Measurements from ENCODE around the gene OR1B1. TPM values are rescaled to one million over a fixed set of nuclear protein-coding genes. Genes with fewer than 3 reads are reported as not detected.
"Not testable (repeated sequence)": the region's sequence is repeated elsewhere in the genome, so short reads cannot be mapped to it uniquely, and the experiment has no call there.

The OR1B1 gene
- total RNA-seq, 4 donors from 2014 or later: not detected

GRCh38 chr9:122606587-122606986 lies 50.8 kb downstream of the OR1B1 start:
- TF ChIP-seq EP300 (IDR thresholded peaks at IDR 0.05): no peak
- TF ChIP-seq POLR2AphosphoS5 (IDR thresholded peaks at IDR 0.05): no peak
- TF ChIP-seq CTCF (IDR thresholded peaks at IDR 0.05): no peak
- no peak for TF ChIP-seq POLR2A (IDR thresholded peaks at IDR 0.05; ENCODE audit: low read depth)
- WGBS: 75% methylated on average over 1 of the region's 1 CpG
- no peaks in the 10 kb centered on the region for H3K27me3 ChIP-seq
- H3K36me3 ChIP-seq: no peaks in the 10 kb centered on the region
- no peak overlapping the region for H3K4me3 ChIP-seq
- H3K27ac ChIP-seq (replicated peaks in 1 of 4): no peak overlapping the region
- no peak for DNase-seq (ENCODE audit: extremely low spot score)
- no peaks in the 10 kb centered on the region for H3K4me1 ChIP-seq
- intact Hi-C loops (cut with DNase I): no loop called here
- no peaks in the 10 kb centered on the region for H3K9me3 ChIP-seq

GRCh38 chr9:122605691-122606090 lies 51.7 kb downstream of the OR1B1 start:
- Histone ChIP-seq H3K36me3 (no peaks in the 10 kb centered on the region), H3K9me3 (no peaks in the 10 kb centered on the region), H3K4me1 (no peaks in the 10 kb centered on the region), H3K27ac (replicated peaks in 1 of 4) (no peak overlapping the region), H3K4me3 (no peak overlapping the region), H3K27me3 (no peaks in the 10 kb centered on the region)
- 56% methylated on average over 1 of the region's 1 CpG for WGBS
- no peak for TF ChIP-seq EP300 (IDR thresholded peaks at IDR 0.05)
- no peak for TF ChIP-seq POLR2AphosphoS5 (IDR thresholded peaks at IDR 0.05)
- no peak for TF ChIP-seq CTCF (IDR thresholded peaks at IDR 0.05)
- no peak for TF ChIP-seq POLR2A (IDR thresholded peaks at IDR 0.05; ENCODE audit: low read depth)
- intact Hi-C loops (cut with DNase I): no loop called here
- no peak for DNase-seq (ENCODE audit: extremely low spot score)

- H3K9me3 ChIP-seq; H3K27ac ChIP-seq (replicated peaks in 1 of 4); H3K4me1 ChIP-seq; H3K4me3 ChIP-seq; H3K36me3 ChIP-seq; DNase-seq (ENCODE audit: extremely low spot score); H3K27me3 ChIP-seq; intact Hi-C loops (cut with DNase I): not testable (repeated sequence)
- WGBS: 80% methylated on average over 8 of the region's 8 CpGs
Measured at GRCh38 chr9:122583284-122583683, 74.1 kb downstream of the OR1B1 start, which contains the start of gene OR1L8. OR1L8 (minus strand) TSS chr9:122583384; CDS start chr9:122568477, 14,907 bp downstream.

- Histone ChIP-seq H3K27me3 (no peaks in the 10 kb centered on the region), H3K27ac (replicated peaks in 1 of 4) (no peak overlapping the region), H3K9me3 (no peaks in the 10 kb centered on the region), H3K36me3 (no peaks in the 10 kb centered on the region), H3K4me3 (no peak overlapping the region), H3K4me1 (no peaks in the 10 kb centered on the region)
- WGBS: 80% methylated on average over 3 of the region's 3 CpGs
- no peak for TF ChIP-seq POLR2A (IDR thresholded peaks at IDR 0.05; ENCODE audit: low read depth)
- no peak for TF ChIP-seq EP300 (IDR thresholded peaks at IDR 0.05)
- intact Hi-C loops (cut with DNase I): no loop called here
- no peak for DNase-seq (ENCODE audit: extremely low spot score)
Measured at GRCh38 chr9:122580360-122580759, 77.1 kb downstream of the OR1B1 start.

- no peak overlapping the region for H3K27ac ChIP-seq (replicated peaks in 1 of 4)
- DNase-seq (ENCODE audit: extremely low spot score): no peak
- no peaks in the 10 kb centered on the region for H3K27me3 ChIP-seq
- H3K4me3 ChIP-seq: no peak overlapping the region
- intact Hi-C loops (cut with DNase I): no loop called here
- no peaks in the 10 kb centered on the region for H3K9me3 ChIP-seq
- H3K4me1 ChIP-seq: no peaks in the 10 kb centered on the region
- no peaks in the 10 kb centered on the region for H3K36me3 ChIP-seq
- TF ChIP-seq POLR2A (IDR thresholded peaks at IDR 0.05; ENCODE audit: low read depth): no peak
- no peak for TF ChIP-seq EP300 (IDR thresholded peaks at IDR 0.05)
- no peak for TF ChIP-seq POLR2AphosphoS5 (IDR thresholded peaks at IDR 0.05)
- no peak for TF ChIP-seq CTCF (IDR thresholded peaks at IDR 0.05)
- WGBS: 62% methylated on average over 5 of the region's 5 CpGs
Measured at GRCh38 chr9:122579874-122580273, 77.6 kb downstream of the OR1B1 start.

Other genes with a start within 250 kb of the OR1B1 start
- gene OR1J1, start 179.7 kb downstream of the OR1B1 start, total RNA-seq: not detected
- not detected for gene OR1J2, start 146.8 kb downstream of the OR1B1 start, total RNA-seq
- gene OR1J4, start 138.5 kb downstream of the OR1B1 start, total RNA-seq: not detected
- not detected for gene OR1N1, start 130.3 kb downstream of the OR1B1 start, total RNA-seq
- gene OR1N2, start 104.5 kb downstream of the OR1B1 start, total RNA-seq: not detected
- gene OR1L8, start 74.2 kb downstream of the OR1B1 start, total RNA-seq: not detected
- not detected for gene OR1Q1, start 42.9 kb downstream of the OR1B1 start, total RNA-seq
- not detected for gene OR1L1, start 4.1 kb upstream of the OR1B1 start, total RNA-seq
- not detected for gene OR1L3, start 17.5 kb upstream of the OR1B1 start, total RNA-seq
- not detected for gene OR1L4, start 66.4 kb upstream of the OR1B1 start, total RNA-seq
- gene OR1L6, start 84.7 kb upstream of the OR1B1 start, total RNA-seq: not detected
- not detected for gene OR5C1, start 131.3 kb upstream of the OR1B1 start, total RNA-seq
- gene OR1K1, start 142.5 kb upstream of the OR1B1 start, total RNA-seq: not detected
- 10 to 100 TPM; 12.5 to 18.7 (median 15.7) TPM for gene PDCL, start 171.0 kb upstream of the OR1B1 start, total RNA-seq
- gene RC3H2, start 247.7 kb upstream of the OR1B1 start, total RNA-seq: 10 to 100 TPM; 40.1 to 58.1 (median 57.8) TPM